C1 segment of cervical spinal cord (tissue), 14 donors: Measurements from ENCODE around the gene LCMT1.
A peak's percentile ranks its signal among the peaks of the same experiment; 100 is the strongest.
"Not testable (repeated sequence)": the region's sequence is repeated elsewhere in the genome, so short reads cannot be mapped to it uniquely, and the experiment has no call there.

ENCODE experiments used
- DNase-seq, 14 donors: peaks; one replicate each; lab custom pipeline; 2025; lab: John Stamatoyannopoulos, UW

The LCMT1 gene

GRCh38 chr16:25141648-25142047 lies 30.1 kb downstream of the LCMT1 start:
- no peak for DNase-seq

- peak in 1 of 14 donors; percentile 25 for DNase-seq
Measured at GRCh38 chr16:25143928-25144327, 32.4 kb downstream of the LCMT1 start.

GRCh38 chr16:25148568-25149215 lies 37.1 kb downstream of the LCMT1 start:
- DNase-seq, result no peak

GRCh38 chr16:25151996-25152395 lies 40.5 kb downstream of the LCMT1 start:
- DNase-seq, result no peak

- no peak for DNase-seq
Measured at GRCh38 chr16:25155553-25156460, 44.3 kb downstream of the LCMT1 start.

GRCh38 chr16:25157271-25157875 lies 45.8 kb downstream of the LCMT1 start:
- no peak for DNase-seq

- no peak for DNase-seq
Measured at GRCh38 chr16:25158401-25158800, 46.9 kb downstream of the LCMT1 start.

- no peak for DNase-seq
Measured at GRCh38 chr16:25161753-25162367, 50.3 kb downstream of the LCMT1 start.

- DNase-seq, result no peak
Measured at GRCh38 chr16:25163683-25164082, 52.1 kb downstream of the LCMT1 start.

- DNase-seq, result no peak
Measured at GRCh38 chr16:25165284-25165683, 53.7 kb downstream of the LCMT1 start.

- DNase-seq, result not testable (repeated sequence)
Measured at GRCh38 chr16:25167920-25168319, 56.4 kb downstream of the LCMT1 start.

GRCh38 chr16:25171390-25171789 lies 59.8 kb downstream of the LCMT1 start:
- no peak for DNase-seq

- DNase-seq, result no peak
Measured at GRCh38 chr16:25172831-25173230, 61.3 kb downstream of the LCMT1 start.

- DNase-seq, result no peak
Measured at GRCh38 chr16:25174285-25174684, 62.7 kb downstream of the LCMT1 start.

- DNase-seq, result no peak
Measured at GRCh38 chr16:25176136-25176535, 64.6 kb downstream of the LCMT1 start.

- no peak for DNase-seq
Measured at GRCh38 chr16:25177512-25177830, 65.9 kb downstream of the LCMT1 start.

- DNase-seq, result no peak
Measured at GRCh38 chr16:25177831-25178688, 66.5 kb downstream of the LCMT1 start.

GRCh38 chr16:25181236-25181635 lies 69.7 kb downstream of the LCMT1 start:
- not testable (repeated sequence) for DNase-seq

- no peak for DNase-seq
Measured at GRCh38 chr16:25184771-25185170, 73.2 kb downstream of the LCMT1 start.

GRCh38 chr16:25187491-25187795 lies 75.9 kb downstream of the LCMT1 start:
- DNase-seq, result no peak

GRCh38 chr16:25189305-25189704 lies 77.8 kb downstream of the LCMT1 start:
- no peak for DNase-seq
